ENCODE results near the gene SKAP2.

DNA sequence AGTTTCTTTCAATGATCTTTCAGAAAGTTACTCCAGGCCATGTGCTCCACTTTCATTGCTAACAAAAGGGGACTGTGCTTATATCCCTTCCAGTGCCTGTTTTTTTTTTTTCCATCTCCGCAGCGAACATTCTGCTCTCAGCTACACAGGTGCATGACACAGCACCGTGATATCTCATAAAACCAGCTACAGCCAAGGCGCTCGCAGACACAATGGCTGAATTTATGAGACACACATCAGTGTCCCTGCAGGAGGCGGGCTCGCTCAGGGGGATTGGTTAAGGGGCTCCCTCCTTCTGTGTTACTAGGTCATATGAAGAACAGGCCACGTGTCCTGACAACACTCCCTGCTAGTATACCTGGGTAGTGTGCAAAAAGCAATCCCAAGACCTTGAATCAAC, 245.5 kb downstream of the SKAP2 start:
- TF ChIP-seq CTCF (tag by site-specific recombination; IDR thresholded peaks at IDR 0.05) (no peak), HOXA7 (CRISPR knock-in tag; IDR thresholded peaks at IDR 0.05; ENCODE audit: borderline replicate concordance) (no peak), ZNF266 (tag by site-specific recombination; IDR thresholded peaks at IDR 0.05; ENCODE audit: low read depth) (no peak), ATF2 (tag by site-specific recombination; IDR thresholded peaks at IDR 0.05; ENCODE audit: low read depth) (no peak), PRDM10 (tag by site-specific recombination; IDR thresholded peaks at IDR 0.05) (no peak), OVOL3 (tag by site-specific recombination; IDR thresholded peaks at IDR 0.05) (no peak), MZF1 (tag by site-specific recombination; IDR thresholded peaks at IDR 0.05; ENCODE audit: borderline replicate concordance) (no peak), ZFP41 (tag by site-specific recombination; IDR thresholded peaks at IDR 0.05; ENCODE audit: borderline replicate concordance) (no peak), BCL11A (tag by site-specific recombination; IDR thresholded peaks at IDR 0.05; ENCODE audit: low read depth) (no peak), ZNF707 (tag by site-specific recombination; IDR thresholded peaks at IDR 0.05) (no peak), ZNF768 (tag by site-specific recombination; IDR thresholded peaks at IDR 0.05) (no peak)
- TF ChIP-seq, protein P1, sequence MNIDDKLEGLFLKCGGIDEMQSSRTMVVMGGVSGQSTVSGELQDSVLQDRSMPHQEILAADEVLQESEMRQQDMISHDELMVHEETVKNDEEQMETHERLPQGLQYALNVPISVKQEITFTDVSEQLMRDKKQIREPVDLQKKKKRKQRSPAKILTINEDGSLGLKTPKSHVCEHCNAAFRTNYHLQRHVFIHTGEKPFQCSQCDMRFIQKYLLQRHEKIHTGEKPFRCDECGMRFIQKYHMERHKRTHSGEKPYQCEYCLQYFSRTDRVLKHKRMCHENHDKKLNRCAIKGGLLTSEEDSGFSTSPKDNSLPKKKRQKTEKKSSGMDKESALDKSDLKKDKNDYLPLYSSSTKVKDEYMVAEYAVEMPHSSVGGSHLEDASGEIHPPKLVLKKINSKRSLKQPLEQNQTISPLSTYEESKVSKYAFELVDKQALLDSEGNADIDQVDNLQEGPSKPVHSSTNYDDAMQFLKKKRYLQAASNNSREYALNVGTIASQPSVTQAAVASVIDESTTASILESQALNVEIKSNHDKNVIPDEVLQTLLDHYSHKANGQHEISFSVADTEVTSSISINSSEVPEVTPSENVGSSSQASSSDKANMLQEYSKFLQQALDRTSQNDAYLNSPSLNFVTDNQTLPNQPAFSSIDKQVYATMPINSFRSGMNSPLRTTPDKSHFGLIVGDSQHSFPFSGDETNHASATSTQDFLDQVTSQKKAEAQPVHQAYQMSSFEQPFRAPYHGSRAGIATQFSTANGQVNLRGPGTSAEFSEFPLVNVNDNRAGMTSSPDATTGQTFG (tag by site-specific recombination; IDR thresholded peaks at IDR 0.05; ENCODE audit: borderline replicate concordance), result no peak
- TF ChIP-seq, protein P2, sequence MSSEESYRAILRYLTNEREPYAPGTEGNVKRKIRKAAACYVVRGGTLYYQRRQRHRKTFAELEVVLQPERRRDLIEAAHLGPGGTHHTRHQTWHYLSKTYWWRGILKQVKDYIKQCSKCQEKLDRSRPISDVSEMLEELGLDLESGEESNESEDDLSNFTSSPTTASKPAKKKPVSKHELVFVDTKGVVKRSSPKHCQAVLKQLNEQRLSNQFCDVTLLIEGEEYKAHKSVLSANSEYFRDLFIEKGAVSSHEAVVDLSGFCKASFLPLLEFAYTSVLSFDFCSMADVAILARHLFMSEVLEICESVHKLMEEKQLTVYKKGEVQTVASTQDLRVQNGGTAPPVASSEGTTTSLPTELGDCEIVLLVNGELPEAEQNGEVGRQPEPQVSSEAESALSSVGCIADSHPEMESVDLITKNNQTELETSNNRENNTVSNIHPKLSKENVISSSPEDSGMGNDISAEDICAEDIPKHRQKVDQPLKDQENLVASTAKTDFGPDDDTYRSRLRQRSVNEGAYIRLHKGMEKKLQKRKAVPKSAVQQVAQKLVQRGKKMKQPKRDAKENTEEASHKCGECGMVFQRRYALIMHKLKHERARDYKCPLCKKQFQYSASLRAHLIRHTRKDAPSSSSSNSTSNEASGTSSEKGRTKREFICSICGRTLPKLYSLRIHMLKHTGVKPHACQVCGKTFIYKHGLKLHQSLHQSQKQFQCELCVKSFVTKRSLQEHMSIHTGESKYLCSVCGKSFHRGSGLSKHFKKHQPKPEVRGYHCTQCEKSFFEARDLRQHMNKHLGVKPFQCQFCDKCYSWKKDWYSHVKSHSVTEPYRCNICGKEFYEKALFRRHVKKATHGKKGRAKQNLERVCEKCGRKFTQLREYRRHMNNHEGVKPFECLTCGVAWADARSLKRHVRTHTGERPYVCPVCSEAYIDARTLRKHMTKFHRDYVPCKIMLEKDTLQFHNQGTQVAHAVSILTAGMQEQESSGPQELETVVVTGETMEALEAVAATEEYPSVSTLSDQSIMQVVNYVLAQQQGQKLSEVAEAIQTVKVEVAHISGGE (tag by site-specific recombination; conservative IDR thresholded peaks at IDR 0.05; ENCODE audit: low read depth), result no peak
- TF ChIP-seq, protein P3, sequence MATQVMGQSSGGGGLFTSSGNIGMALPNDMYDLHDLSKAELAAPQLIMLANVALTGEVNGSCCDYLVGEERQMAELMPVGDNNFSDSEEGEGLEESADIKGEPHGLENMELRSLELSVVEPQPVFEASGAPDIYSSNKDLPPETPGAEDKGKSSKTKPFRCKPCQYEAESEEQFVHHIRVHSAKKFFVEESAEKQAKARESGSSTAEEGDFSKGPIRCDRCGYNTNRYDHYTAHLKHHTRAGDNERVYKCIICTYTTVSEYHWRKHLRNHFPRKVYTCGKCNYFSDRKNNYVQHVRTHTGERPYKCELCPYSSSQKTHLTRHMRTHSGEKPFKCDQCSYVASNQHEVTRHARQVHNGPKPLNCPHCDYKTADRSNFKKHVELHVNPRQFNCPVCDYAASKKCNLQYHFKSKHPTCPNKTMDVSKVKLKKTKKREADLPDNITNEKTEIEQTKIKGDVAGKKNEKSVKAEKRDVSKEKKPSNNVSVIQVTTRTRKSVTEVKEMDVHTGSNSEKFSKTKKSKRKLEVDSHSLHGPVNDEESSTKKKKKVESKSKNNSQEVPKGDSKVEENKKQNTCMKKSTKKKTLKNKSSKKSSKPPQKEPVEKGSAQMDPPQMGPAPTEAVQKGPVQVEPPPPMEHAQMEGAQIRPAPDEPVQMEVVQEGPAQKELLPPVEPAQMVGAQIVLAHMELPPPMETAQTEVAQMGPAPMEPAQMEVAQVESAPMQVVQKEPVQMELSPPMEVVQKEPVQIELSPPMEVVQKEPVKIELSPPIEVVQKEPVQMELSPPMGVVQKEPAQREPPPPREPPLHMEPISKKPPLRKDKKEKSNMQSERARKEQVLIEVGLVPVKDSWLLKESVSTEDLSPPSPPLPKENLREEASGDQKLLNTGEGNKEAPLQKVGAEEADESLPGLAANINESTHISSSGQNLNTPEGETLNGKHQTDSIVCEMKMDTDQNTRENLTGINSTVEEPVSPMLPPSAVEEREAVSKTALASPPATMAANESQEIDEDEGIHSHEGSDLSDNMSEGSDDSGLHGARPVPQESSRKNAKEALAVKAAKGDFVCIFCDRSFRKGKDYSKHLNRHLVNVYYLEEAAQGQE (tag by site-specific recombination; IDR thresholded peaks at IDR 0.05), result no peak
